HL-60 (cell line): Measurements from ENCODE around the gene GALM.

Source experiments
- GABPA ChIP-seq: IDR thresholded peaks from 2 replicates; pipeline ENCODE4 v1.6.1; 2012; ENCODE audit warnings: low read depth
- POLR2AphosphoS5 ChIP-seq: IDR thresholded peaks from 2 replicates; pipeline ENCODE4 v1.6.1; 2012; ENCODE audit warnings: low read depth
- SPI1 ChIP-seq: IDR thresholded peaks from 2 replicates; pipeline ENCODE4 v1.6.1; 2012; ENCODE audit warnings: low read depth, mild to moderate bottlenecking, borderline replicate concordance
- TF ChIP-seq, protein P1 (sequence below): IDR thresholded peaks from one replicate; pipeline ENCODE4 v1.5.1; 2011; ENCODE audit warnings: low read length, control low read depth, inconsistent platforms; ENCODE audit not compliant: insufficient read depth
- TF ChIP-seq, protein P2 (sequence below): IDR thresholded peaks from 2 replicates; pipeline ENCODE4 v1.6.1; 2012; ENCODE audit warnings: low read depth; ENCODE audit not compliant: insufficient replicate concordance

DNA sequence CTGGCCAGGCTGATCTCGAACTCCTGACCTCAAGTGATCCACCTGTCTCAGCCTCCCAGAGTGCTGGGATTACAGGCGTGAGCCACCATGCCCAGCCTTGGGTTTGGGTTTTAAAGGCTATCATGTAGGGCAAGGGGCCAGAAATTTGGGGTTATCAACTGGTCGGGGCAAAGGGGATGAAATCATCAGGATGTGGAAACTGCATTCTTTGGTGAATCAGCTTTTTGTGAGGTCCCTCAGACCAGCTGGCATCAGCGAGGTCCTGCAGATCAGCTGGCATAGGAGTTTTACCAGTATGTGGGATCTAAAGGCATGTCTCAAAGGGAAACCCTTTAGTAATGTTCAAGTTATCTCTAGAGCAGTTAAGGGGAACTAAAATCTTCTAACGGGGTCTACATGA lies 105.7 kb downstream of the GALM start:
- TF ChIP-seq, protein P1, sequence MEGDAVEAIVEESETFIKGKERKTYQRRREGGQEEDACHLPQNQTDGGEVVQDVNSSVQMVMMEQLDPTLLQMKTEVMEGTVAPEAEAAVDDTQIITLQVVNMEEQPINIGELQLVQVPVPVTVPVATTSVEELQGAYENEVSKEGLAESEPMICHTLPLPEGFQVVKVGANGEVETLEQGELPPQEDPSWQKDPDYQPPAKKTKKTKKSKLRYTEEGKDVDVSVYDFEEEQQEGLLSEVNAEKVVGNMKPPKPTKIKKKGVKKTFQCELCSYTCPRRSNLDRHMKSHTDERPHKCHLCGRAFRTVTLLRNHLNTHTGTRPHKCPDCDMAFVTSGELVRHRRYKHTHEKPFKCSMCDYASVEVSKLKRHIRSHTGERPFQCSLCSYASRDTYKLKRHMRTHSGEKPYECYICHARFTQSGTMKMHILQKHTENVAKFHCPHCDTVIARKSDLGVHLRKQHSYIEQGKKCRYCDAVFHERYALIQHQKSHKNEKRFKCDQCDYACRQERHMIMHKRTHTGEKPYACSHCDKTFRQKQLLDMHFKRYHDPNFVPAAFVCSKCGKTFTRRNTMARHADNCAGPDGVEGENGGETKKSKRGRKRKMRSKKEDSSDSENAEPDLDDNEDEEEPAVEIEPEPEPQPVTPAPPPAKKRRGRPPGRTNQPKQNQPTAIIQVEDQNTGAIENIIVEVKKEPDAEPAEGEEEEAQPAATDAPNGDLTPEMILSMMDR = no peak
- TF ChIP-seq POLR2AphosphoS5 (no peak), SPI1 (no peak), GABPA (no peak)
- TF ChIP-seq, protein P2, sequence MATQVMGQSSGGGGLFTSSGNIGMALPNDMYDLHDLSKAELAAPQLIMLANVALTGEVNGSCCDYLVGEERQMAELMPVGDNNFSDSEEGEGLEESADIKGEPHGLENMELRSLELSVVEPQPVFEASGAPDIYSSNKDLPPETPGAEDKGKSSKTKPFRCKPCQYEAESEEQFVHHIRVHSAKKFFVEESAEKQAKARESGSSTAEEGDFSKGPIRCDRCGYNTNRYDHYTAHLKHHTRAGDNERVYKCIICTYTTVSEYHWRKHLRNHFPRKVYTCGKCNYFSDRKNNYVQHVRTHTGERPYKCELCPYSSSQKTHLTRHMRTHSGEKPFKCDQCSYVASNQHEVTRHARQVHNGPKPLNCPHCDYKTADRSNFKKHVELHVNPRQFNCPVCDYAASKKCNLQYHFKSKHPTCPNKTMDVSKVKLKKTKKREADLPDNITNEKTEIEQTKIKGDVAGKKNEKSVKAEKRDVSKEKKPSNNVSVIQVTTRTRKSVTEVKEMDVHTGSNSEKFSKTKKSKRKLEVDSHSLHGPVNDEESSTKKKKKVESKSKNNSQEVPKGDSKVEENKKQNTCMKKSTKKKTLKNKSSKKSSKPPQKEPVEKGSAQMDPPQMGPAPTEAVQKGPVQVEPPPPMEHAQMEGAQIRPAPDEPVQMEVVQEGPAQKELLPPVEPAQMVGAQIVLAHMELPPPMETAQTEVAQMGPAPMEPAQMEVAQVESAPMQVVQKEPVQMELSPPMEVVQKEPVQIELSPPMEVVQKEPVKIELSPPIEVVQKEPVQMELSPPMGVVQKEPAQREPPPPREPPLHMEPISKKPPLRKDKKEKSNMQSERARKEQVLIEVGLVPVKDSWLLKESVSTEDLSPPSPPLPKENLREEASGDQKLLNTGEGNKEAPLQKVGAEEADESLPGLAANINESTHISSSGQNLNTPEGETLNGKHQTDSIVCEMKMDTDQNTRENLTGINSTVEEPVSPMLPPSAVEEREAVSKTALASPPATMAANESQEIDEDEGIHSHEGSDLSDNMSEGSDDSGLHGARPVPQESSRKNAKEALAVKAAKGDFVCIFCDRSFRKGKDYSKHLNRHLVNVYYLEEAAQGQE = no peak
